BE2C (cell line): Measurements from ENCODE around the gene SH3RF3.

Source experiments
- DNase-seq: peaks from one replicate; pipeline ENCODE4 v3.0.0-alpha.2; 2020
- H3K27me3 ChIP-seq: fragments of 250-450 bp; sonication (Bioruptor Pico); 2 replicates; pipeline ENCODE4 v1.5.1; 2020; ENCODE audit warnings: mild to moderate bottlenecking
- H3K36me3 ChIP-seq: fragments of 250-450 bp; sonication (Bioruptor Pico); 2 replicates; pipeline ENCODE4 v1.5.1; 2020; ENCODE audit warnings: mild to moderate bottlenecking
- H3K4me1 ChIP-seq: fragments of 250-450 bp; sonication (Bioruptor Pico); 2 replicates; pipeline ENCODE4 v1.5.1; 2020
- H3K4me3 ChIP-seq: 2 replicates; pipeline ENCODE4 v1.5.1; 2011; ENCODE audit warnings: low read depth, low read length
- H3K9me3 ChIP-seq: fragments of 250-450 bp; sonication (Bioruptor Pico); 2 replicates; pipeline ENCODE4 v1.5.1; 2020
- TF ChIP-seq, protein P1 (sequence below): IDR thresholded peaks from 2 replicates; pipeline ENCODE4 v1.5.1; 2012; ENCODE audit warnings: mild to moderate bottlenecking, low read depth, low read length

SH3RF3 gene

DNA sequence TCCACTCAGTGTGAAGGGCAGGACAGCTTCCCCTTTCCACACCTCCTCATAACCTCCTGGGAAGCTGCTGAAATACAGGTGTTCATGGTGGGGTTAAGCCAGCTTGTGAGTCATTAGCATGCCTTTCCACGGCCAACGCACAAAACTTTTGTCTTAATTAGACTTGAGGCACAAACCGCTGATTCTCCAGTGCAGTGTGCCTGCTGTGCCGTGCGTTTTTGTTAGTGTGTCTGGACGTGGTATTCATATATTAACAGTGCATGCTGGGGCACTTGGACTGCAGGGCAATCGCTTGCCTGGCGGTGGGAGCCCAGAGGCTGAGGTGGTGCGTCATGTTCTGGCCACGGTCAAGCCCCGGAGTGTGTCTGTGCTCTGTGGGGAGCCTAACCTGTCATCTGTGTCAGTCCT, 156.2 kb downstream of the SH3RF3 start:
- Histone ChIP-seq H3K4me3 (no peak overlapping the region), H3K4me1 (no peaks in the 10 kb centered on the region), H3K36me3 (no peaks in the 10 kb centered on the region), H3K9me3 (no peaks in the 10 kb centered on the region), H3K27me3 (no peaks in the 10 kb centered on the region)
- no peak for DNase-seq
- TF ChIP-seq, protein P1, sequence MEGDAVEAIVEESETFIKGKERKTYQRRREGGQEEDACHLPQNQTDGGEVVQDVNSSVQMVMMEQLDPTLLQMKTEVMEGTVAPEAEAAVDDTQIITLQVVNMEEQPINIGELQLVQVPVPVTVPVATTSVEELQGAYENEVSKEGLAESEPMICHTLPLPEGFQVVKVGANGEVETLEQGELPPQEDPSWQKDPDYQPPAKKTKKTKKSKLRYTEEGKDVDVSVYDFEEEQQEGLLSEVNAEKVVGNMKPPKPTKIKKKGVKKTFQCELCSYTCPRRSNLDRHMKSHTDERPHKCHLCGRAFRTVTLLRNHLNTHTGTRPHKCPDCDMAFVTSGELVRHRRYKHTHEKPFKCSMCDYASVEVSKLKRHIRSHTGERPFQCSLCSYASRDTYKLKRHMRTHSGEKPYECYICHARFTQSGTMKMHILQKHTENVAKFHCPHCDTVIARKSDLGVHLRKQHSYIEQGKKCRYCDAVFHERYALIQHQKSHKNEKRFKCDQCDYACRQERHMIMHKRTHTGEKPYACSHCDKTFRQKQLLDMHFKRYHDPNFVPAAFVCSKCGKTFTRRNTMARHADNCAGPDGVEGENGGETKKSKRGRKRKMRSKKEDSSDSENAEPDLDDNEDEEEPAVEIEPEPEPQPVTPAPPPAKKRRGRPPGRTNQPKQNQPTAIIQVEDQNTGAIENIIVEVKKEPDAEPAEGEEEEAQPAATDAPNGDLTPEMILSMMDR, result no peak

DNA sequence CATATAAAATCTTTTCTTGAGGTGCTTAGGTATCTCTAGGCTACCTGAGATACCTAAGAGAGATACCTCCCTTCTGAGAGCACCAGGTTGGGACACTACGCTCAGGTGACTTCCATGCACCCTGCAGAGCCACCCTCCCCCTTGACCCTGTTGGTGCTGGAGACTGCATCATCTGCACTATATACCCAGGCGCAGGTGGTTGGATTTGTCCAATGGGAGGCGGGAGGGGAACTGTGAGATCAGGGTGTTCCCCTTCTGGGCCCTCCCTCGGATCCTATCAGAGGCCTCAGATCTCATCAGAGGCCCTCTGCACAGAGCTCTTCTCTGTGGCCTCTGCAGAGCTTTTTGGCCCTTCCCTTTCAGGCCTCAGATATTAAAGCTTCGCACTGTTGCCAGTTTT, 158.4 kb downstream of the SH3RF3 start:
- Histone ChIP-seq H3K4me3 (no peak overlapping the region), H3K36me3 (no peaks in the 10 kb centered on the region), H3K9me3 (no peaks in the 10 kb centered on the region), H3K4me1 (no peaks in the 10 kb centered on the region), H3K27me3 (no peaks in the 10 kb centered on the region)
- TF ChIP-seq, protein P1, result no peak
- DNase-seq, result no peak

DNA sequence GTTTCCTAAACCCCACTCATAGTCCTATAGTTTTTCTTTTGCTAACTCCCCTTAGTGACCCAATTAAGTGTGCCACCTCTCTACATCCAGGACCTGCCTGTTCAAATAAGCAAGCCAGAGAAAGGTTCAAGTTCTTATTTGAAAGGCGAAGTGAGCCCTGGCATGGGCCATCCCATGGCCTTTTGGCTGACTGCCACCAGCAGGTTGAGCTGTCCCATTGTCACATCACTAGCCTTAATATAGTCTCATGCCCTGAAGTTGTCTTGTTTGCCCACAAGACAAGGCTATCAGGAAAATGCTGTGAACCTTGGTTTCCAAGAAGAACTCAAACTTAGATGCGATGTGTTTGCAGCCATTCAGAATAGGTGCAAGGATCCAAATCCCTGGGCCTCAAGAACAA, 158.8 kb downstream of the SH3RF3 start:
- TF ChIP-seq, protein P1, result no peak
- DNase-seq, result no peak
- Histone ChIP-seq H3K27me3 (no peaks in the 10 kb centered on the region), H3K4me1 (no peaks in the 10 kb centered on the region), H3K9me3 (no peaks in the 10 kb centered on the region), H3K36me3 (no peaks in the 10 kb centered on the region), H3K4me3 (no peak overlapping the region)

DNA sequence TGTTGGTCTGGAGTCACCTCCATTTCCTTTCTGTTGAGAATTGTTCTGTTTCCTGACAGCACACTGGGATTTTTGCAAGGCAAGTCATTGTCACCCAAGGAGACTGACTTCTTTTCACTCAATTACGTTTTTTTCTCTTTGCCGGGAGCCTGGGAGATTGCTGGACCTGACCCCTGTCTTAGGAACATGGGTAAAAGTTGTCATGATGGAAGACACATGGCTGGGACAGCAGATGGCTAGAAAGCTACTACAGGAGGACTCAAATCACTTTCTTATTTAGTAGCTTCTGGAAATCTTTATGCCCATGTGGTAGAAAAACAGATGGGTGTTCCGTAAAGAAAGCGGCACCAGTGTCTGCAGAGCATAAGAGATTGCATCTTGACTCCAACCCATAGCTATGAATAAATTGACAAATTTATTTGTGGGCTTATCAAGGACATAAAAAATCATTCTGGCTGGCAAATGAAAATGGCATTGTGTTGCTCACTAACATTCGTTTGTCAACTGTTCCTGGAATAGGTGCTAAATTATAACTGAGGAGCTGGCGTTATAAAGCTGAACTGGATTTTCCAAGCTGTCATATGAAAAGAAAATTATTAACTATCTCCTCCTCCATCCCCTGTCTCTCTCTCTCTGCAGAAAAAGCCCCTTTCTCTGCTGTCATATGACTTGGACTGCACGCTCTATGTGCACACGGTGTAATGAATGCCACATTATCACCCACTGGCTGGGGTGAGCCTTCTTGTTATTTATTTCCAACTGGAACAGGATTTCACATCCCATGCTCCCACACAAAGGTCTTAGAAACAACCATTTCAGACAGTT, 159.8 kb downstream of the SH3RF3 start:
- no peaks in the 10 kb centered on the region for H3K27me3 ChIP-seq
- H3K9me3 ChIP-seq, result no peaks in the 10 kb centered on the region
- TF ChIP-seq, protein P1, result no peak
- H3K36me3 ChIP-seq, result no peaks in the 10 kb centered on the region
- H3K4me3 ChIP-seq, result no peak overlapping the region
- no peak for DNase-seq
- H3K4me1 ChIP-seq, result no peaks in the 10 kb centered on the region

DNA sequence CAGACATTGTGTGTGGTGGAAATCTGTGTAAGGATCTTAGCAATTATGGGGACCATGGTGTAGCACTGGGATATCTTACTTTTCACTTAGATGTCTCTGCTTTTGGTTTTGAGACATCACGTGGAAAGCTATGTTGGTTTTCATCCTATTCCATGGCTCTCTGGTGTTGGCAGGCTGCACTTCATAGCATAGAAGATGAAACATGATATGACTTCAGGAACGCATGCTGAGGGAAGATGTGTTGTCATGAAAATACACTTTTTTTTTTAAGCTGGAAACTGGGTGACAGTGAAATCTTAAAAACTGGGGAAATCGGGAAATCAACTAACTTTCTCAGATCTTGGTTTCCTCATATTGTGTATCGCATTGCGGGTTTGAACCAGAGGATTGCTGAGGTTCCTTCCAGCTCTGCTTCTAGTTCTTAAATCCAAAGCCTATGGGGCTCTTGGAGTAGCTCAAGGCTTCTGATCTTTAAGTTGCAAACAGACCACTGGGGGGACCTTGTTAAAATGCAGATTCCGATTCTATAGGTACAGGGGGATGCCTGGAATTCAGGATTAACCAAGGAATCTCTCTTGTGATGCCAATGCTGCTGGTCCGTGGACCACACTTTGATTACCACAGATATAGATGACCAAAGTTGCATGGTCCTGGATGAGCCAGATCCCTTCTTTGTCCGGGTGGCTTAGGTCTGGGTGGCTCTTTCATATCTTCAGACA, 160.7 kb downstream of the SH3RF3 start:
- H3K4me1 ChIP-seq, result no peaks in the 10 kb centered on the region
- no peaks in the 10 kb centered on the region for H3K27me3 ChIP-seq
- no peak overlapping the region for H3K4me3 ChIP-seq
- no peaks in the 10 kb centered on the region for H3K9me3 ChIP-seq
- no peak for DNase-seq
- TF ChIP-seq, protein P1, result no peak
- H3K36me3 ChIP-seq, result no peaks in the 10 kb centered on the region
